ENCODE data around the gene CCNG1. TPM values are rescaled to one million over a fixed set of nuclear protein-coding genes. Genes with fewer than 3 reads are reported as not detected.

Gene CCNG1
- total and polyA plus RNA-seq, 9 of the 15 experiments (the other 6 are each of a cell fraction or from before 2014, with no cell fraction given) = 121 to 293 (median 245) TPM

DNA sequence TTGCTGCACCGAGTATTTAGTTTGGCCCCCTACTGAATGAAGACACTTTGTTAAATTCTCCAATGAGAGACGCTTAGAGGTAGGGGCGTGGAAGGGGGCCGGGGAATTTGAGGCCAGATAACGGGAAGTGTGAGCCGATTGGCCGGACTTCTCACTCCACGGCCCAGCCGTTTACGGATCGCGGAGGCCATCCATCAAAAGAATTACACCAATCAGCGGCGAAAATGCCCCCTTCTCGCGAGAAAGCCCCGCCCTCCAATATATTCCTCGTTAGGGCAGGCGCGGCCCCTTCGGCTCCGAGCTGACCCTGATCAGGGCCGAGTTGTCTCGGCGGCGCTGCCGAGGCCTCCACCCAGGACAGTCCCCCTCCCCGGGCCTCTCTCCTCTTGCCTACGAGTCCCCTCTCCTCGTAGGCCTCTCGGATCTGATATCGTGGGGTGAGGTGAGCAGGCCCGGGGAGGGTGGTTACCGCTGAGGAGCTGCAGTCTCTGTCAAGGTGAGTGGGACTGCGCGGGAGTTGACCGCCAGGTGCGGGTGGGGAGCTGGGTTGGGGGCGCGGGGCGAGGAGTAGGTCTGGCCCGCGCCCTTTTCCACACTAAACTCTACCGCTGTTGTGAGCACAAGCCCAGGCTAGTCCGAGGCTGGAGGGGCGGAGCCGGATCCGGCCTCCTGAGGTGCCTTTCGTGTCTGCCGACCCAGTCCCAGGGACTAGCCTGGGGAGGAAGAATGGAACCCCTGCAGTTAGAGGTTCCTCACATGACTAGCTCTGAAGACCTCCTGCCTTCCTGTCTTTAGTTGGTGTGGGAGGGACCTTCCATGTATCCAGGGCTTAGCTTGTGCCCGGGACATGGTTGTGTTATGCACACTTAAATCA lies at the start of gene CCNG1 (continued):
- TF ChIP-seq RCOR1 (IDR thresholded peaks at IDR 0.05; ENCODE audit: borderline replicate concordance in 1 of 2, low read depth in 2 of 2, low read length in 2 of 2) (peak in 1 of 2 experiments; percentile 74; a peak in 2 of 4 replicates), CHCHD3 (CRISPR knock-in tag; IDR thresholded peaks at IDR 0.05) (peak; percentile 80; the same call in 1 of the 2 replicates), NFRKB (IDR thresholded peaks at IDR 0.05; ENCODE audit: low read depth) (0 out of 2 replicates have a peak, but pooled peaks have one; percentile 12), SAP30 (IDR thresholded peaks at IDR 0.05; ENCODE audit: borderline replicate concordance, insufficient read depth, low read depth, low read length, poor library complexity, severe bottlenecking) (peak; percentile 79), ZNF263 (CRISPR knock-in tag; IDR thresholded peaks at IDR 0.05; ENCODE audit: borderline replicate concordance) (no peak), MTA2 (IDR thresholded peaks at IDR 0.05; ENCODE audit: low read depth) (no peak), MCM2 (IDR thresholded peaks at IDR 0.05; ENCODE audit: low read depth) (no peak), TCFL5 (CRISPR knock-in tag; conservative IDR thresholded peaks at IDR 0.05) (no peak), RFX5 (IDR thresholded peaks at IDR 0.05; ENCODE audit: low read depth, low read length) (0 out of 2 replicates have a peak, but pooled peaks have one; percentile 17), CBX5 (IDR thresholded peaks at IDR 0.05; ENCODE audit: borderline replicate concordance, low read depth) (no peak), ZFP36 (IDR thresholded peaks at IDR 0.05; ENCODE audit: low read depth, low read length, partially characterized antibody) (peak; percentile 65), LCOR (CRISPR knock-in tag; IDR thresholded peaks at IDR 0.05) (peak; percentile 38; the same call in 1 of the 2 replicates), SUPT5H (IDR thresholded peaks at IDR 0.05) (peak; percentile 97), SP1 (CRISPR knock-in tag; IDR thresholded peaks at IDR 0.05) (peak; percentile 82), PHB2 (IDR thresholded peaks at IDR 0.05; ENCODE audit: low read depth) (no peak)
- TF ChIP-seq, protein P1, sequence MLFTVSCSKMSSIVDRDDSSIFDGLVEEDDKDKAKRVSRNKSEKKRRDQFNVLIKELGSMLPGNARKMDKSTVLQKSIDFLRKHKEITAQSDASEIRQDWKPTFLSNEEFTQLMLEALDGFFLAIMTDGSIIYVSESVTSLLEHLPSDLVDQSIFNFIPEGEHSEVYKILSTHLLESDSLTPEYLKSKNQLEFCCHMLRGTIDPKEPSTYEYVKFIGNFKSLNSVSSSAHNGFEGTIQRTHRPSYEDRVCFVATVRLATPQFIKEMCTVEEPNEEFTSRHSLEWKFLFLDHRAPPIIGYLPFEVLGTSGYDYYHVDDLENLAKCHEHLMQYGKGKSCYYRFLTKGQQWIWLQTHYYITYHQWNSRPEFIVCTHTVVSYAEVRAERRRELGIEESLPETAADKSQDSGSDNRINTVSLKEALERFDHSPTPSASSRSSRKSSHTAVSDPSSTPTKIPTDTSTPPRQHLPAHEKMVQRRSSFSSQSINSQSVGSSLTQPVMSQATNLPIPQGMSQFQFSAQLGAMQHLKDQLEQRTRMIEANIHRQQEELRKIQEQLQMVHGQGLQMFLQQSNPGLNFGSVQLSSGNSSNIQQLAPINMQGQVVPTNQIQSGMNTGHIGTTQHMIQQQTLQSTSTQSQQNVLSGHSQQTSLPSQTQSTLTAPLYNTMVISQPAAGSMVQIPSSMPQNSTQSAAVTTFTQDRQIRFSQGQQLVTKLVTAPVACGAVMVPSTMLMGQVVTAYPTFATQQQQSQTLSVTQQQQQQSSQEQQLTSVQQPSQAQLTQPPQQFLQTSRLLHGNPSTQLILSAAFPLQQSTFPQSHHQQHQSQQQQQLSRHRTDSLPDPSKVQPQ (CRISPR knock-in tag; IDR thresholded peaks at IDR 0.05; ENCODE audit: borderline replicate concordance) = no peak
- TF ChIP-seq, protein P2, sequence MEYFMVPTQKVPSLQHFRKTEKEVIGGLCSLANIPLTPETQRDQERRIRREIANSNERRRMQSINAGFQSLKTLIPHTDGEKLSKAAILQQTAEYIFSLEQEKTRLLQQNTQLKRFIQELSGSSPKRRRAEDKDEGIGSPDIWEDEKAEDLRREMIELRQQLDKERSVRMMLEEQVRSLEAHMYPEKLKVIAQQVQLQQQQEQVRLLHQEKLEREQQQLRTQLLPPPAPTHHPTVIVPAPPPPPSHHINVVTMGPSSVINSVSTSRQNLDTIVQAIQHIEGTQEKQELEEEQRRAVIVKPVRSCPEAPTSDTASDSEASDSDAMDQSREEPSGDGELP (CRISPR knock-in tag; IDR thresholded peaks at IDR 0.05; ENCODE audit: borderline replicate concordance) = peak; percentile 51; the same call in 1 of the 2 replicates
- TF ChIP-seq, protein P3, sequence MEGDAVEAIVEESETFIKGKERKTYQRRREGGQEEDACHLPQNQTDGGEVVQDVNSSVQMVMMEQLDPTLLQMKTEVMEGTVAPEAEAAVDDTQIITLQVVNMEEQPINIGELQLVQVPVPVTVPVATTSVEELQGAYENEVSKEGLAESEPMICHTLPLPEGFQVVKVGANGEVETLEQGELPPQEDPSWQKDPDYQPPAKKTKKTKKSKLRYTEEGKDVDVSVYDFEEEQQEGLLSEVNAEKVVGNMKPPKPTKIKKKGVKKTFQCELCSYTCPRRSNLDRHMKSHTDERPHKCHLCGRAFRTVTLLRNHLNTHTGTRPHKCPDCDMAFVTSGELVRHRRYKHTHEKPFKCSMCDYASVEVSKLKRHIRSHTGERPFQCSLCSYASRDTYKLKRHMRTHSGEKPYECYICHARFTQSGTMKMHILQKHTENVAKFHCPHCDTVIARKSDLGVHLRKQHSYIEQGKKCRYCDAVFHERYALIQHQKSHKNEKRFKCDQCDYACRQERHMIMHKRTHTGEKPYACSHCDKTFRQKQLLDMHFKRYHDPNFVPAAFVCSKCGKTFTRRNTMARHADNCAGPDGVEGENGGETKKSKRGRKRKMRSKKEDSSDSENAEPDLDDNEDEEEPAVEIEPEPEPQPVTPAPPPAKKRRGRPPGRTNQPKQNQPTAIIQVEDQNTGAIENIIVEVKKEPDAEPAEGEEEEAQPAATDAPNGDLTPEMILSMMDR (IDR thresholded peaks at IDR 0.05 in 2 of 3, conservative IDR thresholded peaks at IDR 0.05 in 1 of 3; ENCODE audit: insufficient read depth in 2 of 3, low read depth in 1 of 3, low read length in 3 of 3) = 0 out of 6 replicates have a peak, but pooled peaks of 1 of the 3 experiments have one; percentile 1
- TF ChIP-seq, protein P4, sequence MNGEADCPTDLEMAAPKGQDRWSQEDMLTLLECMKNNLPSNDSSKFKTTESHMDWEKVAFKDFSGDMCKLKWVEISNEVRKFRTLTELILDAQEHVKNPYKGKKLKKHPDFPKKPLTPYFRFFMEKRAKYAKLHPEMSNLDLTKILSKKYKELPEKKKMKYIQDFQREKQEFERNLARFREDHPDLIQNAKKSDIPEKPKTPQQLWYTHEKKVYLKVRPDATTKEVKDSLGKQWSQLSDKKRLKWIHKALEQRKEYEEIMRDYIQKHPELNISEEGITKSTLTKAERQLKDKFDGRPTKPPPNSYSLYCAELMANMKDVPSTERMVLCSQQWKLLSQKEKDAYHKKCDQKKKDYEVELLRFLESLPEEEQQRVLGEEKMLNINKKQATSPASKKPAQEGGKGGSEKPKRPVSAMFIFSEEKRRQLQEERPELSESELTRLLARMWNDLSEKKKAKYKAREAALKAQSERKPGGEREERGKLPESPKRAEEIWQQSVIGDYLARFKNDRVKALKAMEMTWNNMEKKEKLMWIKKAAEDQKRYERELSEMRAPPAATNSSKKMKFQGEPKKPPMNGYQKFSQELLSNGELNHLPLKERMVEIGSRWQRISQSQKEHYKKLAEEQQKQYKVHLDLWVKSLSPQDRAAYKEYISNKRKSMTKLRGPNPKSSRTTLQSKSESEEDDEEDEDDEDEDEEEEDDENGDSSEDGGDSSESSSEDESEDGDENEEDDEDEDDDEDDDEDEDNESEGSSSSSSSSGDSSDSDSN (IDR thresholded peaks at IDR 0.05; ENCODE audit: borderline replicate concordance in 1 of 2, low read depth in 2 of 2, low read length in 2 of 2) = no peak; a peak in 1 of 4 replicates
